Retinal pigment epithelial cell (primary cell): ENCODE data around the gene BORCS8.
"Not testable (repeated sequence)": the region's sequence is repeated elsewhere in the genome, so short reads cannot be mapped to it uniquely, and the experiment has no call there.

Experiments
- DNase-seq: peaks from one replicate; pipeline ENCODE4 v3.0.0-alpha.2; 2010; ENCODE audit warnings: low read depth
- H3K4me3 ChIP-seq: 2 replicates; pipeline ENCODE4 v1.5.1; 2011; ENCODE audit warnings: mild to moderate bottlenecking, low read length, control low read depth, moderate library complexity
- TF ChIP-seq, protein P1 (sequence below): conservative IDR thresholded peaks from 2 replicates; pipeline ENCODE4 v1.5.1; 2011; ENCODE audit warnings: low read depth, low read length, control low read depth, inconsistent platforms

The BORCS8 gene

DNA sequence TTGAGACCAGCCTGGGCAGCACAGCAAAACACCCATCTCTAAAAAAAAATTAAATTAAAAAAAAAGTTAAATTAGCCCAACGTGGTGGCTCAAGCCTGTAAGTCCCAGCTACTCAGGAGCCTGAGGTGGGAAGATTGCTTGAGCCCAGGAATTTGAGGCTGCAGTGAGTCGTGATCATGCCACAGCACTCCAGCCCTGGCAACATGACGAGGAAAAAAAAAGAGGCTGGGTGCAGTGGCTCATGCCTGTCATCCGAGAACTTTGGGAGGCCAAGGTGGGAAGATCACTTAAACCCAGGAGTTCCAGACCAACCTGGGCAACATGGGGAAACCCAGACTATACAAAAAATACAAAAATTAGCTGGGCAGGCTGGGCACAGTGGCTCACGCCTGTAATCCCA lies 51.5 kb downstream of the BORCS8 start:
- no peak overlapping the region for H3K4me3 ChIP-seq
- TF ChIP-seq, protein P1, sequence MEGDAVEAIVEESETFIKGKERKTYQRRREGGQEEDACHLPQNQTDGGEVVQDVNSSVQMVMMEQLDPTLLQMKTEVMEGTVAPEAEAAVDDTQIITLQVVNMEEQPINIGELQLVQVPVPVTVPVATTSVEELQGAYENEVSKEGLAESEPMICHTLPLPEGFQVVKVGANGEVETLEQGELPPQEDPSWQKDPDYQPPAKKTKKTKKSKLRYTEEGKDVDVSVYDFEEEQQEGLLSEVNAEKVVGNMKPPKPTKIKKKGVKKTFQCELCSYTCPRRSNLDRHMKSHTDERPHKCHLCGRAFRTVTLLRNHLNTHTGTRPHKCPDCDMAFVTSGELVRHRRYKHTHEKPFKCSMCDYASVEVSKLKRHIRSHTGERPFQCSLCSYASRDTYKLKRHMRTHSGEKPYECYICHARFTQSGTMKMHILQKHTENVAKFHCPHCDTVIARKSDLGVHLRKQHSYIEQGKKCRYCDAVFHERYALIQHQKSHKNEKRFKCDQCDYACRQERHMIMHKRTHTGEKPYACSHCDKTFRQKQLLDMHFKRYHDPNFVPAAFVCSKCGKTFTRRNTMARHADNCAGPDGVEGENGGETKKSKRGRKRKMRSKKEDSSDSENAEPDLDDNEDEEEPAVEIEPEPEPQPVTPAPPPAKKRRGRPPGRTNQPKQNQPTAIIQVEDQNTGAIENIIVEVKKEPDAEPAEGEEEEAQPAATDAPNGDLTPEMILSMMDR: no peak
- DNase-seq: no peak

DNA sequence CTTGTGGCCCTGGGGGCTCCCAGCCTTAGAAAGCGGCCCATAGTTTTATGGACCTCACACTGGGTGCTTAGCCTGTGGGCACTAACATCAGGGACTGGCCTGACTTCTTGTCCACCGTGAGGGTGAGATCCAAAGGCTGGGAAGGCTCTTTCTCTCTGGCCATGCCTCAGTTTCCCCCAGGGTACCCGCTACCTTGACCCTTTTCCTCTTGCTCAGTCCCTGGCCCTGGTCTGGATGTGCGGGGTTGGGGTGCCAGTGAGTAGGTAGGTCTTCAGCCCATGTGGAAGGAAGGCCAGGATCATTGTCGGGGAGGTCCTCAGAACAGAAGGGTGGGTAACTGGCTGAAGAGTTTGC lies 52.1 kb downstream of the BORCS8 start:
- H3K4me3 ChIP-seq: no peak overlapping the region
- DNase-seq: no peak
- TF ChIP-seq, protein P1: no peak

DNA sequence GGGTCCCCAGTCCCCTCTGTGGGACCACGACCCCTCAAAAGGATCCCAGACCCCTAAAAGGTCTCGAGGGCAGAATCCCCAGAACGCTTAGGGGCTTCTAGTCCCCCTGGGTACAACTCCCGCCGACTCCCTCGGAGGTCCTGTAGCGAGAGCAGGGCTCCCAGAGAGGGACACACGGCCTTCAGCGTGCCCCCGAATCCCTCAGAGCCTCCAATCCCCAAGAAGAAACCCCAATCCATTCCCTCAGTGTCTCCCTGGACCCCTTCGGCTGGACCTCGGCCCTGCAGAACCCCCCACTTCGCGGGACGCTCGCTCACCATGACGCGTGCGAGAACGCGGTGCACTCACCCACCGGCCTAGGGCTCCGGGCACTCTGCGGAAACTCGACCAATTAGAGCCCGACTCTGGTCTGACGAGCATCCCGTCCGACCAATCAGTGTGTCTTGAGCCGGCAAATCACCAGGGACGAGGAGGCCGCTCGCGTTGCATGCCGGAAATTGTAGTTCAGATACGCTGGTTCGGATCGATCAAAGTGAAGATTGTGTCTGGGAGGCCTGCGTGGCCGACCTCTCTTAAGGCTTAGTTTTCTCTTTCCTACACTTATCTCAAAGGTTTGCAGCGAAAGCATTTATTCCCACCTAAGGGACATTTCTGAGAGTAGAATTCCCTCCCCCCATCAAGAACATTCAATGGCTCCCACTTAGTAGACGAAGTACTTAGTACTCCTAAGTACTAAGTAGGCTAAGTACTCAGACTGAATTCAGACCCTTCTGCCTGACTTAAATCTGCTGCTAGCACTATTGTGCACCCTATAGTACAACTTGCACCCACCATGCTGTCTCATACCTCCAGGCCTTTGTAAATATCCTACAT lies 53.6 kb downstream of the BORCS8 start, which contains the start of gene TMEM161A:
Gene TMEM161A (minus strand): TSS at position 370 of the 873 bp plus-strand sequence. CDS start 50 bp downstream, at position 320.
- TF ChIP-seq, protein P1: no peak
- peak within 1 kb of the TSS; percentile 89 for H3K4me3 ChIP-seq
- peak; percentile 97 for DNase-seq

DNA sequence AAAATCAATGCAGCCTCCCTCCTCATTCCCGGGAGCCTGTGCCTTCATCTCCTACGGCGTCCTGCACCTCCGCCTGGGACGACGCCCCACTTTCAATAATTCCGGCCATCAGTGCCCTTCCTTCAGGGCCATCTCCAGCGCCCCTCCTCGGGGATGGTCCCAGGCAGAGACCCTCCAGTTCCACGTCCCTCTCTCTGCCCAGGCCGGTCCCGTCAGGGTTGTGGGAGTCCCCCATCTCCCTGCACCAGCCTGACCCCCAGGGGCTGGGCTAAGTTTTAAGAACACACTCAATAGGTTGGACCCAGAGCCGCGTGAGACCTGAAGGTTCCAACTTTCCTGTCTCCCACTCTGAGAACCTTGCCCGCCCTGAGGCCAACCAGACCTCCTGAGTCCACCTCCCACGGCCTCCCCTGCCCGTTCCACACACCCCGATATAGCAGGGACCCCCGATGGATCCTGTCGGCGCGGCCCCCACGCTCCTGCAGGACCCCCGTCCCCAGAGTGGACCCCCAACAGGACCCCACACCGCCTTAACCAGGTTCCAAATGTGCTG lies 54.3 kb downstream of the BORCS8 start:
- TF ChIP-seq, protein P1: no peak
- DNase-seq: no peak
- peak overlapping the region; percentile 89 for H3K4me3 ChIP-seq

DNA sequence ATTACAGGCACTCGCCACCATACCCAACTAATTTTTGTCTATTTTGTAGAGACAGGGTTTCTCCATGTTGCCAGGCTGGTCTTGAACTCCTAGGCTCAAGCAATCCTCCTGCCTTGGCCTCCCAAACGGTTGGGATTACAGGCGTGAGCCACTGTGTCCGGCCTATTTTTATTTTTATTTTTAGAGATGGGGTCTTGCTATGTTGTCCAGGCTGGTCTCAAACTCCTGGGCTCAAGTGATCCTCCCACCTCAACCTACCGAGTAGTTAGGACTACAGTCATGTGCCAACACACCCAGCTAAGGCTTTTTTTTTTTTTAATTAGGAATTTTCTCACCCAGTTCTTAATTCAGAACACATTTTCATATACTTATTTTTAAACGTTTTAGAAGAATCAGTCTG lies 56.2 kb downstream of the BORCS8 start:
- not testable (repeated sequence) for H3K4me3 ChIP-seq, DNase-seq

DNA sequence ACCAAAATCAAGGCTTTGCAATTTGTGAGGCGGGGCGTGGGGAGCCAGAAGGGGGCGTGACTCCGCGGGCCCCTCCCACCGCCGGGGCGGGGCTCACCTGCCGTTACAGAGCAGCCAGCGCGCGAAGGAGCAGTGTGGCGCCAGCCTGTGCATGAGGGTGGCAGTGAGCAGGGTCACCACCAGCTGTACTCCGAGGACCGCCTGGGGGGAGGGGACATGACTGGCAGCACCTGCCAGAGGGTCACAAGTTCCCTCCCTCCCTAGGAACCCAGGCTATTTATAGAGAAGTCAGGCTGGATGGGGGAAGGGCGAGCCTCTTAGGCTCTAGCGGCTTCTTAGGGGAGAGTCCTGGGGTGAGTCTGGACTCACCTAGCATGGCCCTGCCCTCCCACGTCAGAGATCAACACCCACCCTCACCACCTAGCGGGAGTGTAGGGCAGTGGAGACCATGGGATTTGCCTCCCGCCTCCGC lies 57.2 kb downstream of the BORCS8 start:
- peak; percentile 17 for DNase-seq
- TF ChIP-seq, protein P1: peak; percentile 8
- H3K4me3 ChIP-seq: peak overlapping the region; percentile 29

DNA sequence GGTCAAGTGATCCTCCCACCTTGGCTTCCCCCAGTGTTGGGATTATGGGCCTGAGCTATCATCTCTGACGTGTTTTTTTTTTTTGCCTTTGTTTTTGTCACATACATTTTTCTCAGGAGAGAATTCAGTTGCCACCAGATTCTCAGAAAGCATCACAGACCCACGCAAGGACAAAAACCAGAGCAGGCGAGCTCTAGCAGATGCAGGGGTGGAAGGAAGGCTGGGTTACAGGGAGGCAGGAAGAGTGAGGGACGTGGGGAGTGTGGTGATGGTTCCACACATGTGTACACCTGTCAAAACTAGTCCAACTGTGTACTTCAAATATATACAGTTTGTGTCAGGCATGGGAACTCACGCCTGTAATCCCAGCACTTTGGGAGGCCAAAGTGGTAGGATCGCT lies 58.0 kb downstream of the BORCS8 start:
- no peak for DNase-seq
- TF ChIP-seq, protein P1: no peak
- H3K4me3 ChIP-seq: no peak overlapping the region
